HG02938 (cell line): Measurements from ENCODE around the gene BACE2.

Source experiments
- ATAC-seq: cut with Tn5 transposase; IDR thresholded peaks from one replicate; pipeline ENCODE4 v1.9.1; 2021; ENCODE audit warnings: mild to moderate bottlenecking, moderate library complexity; ENCODE audit not compliant: unreplicated experiment

Gene BACE2

GRCh38 chr21:41211060-41211805 is 43.3 kb downstream of the BACE2 start:
- no peak for ATAC-seq

- no peak for ATAC-seq
These were observed 45.1 kb downstream of the BACE2 start for GRCh38 chr21:41213021-41213420.

GRCh38 chr21:41215856-41216408 is 48.0 kb downstream of the BACE2 start:
- no peak for ATAC-seq

DNA sequence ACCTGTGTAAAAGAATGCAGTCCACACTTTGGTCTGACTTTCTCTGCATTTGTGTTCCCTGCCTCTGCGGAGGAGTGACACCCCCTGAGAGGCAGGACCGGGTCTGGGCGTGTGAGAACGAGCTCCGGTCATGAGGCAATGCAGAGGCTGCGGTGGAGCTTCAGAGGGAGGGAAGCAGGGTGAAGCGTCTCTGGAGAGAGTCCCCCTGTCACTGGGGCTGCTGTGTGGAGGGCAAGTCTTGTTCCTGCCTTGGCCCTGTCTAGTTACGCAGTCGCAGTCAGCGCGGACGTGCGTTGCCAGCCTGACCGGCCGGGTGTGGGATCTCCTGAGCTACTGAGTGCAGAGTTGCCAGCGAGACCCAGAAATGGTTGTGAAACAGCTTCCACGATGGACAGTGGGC is 48.5 kb downstream of the BACE2 start:
- no peak for ATAC-seq

DNA sequence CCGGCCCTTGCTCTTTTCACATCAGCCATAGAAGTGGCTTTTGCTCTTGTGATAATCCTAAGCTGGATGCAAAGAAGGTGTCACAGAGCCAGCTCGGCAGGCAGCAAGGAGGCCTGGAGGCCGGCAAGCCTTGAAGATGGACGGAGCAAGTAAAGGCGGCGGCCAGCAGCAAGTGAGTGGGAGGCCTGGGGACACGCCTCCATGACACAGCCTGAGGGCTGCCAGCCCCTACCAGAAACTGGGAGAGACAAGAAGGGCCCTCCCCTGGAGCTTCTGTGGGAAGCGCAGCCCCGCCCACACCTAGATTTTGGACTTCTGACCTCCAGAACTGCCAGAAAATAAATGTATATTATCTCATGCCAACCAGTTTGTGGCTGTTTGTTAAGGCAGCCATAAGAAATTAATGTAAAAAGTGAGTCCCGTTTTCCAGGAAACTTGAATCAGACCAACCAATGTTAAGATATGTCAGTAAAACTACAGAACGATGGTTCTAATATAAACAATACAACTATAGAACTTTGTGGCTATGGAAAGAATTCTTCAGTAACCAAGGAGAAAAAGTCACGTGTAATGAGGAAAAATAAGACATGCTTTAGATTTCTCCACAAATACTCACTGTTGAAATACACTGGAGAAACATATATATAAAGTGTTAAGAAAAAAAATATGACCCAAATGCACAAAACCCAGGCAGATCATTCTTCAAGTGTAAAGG is 49.9 kb downstream of the BACE2 start:
- ATAC-seq = no peak

GRCh38 chr21:41219498-41220207 is 51.7 kb downstream of the BACE2 start:
- no peak for ATAC-seq

- no peak for ATAC-seq
These were observed 52.3 kb downstream of the BACE2 start for GRCh38 chr21:41220208-41220733.

DNA sequence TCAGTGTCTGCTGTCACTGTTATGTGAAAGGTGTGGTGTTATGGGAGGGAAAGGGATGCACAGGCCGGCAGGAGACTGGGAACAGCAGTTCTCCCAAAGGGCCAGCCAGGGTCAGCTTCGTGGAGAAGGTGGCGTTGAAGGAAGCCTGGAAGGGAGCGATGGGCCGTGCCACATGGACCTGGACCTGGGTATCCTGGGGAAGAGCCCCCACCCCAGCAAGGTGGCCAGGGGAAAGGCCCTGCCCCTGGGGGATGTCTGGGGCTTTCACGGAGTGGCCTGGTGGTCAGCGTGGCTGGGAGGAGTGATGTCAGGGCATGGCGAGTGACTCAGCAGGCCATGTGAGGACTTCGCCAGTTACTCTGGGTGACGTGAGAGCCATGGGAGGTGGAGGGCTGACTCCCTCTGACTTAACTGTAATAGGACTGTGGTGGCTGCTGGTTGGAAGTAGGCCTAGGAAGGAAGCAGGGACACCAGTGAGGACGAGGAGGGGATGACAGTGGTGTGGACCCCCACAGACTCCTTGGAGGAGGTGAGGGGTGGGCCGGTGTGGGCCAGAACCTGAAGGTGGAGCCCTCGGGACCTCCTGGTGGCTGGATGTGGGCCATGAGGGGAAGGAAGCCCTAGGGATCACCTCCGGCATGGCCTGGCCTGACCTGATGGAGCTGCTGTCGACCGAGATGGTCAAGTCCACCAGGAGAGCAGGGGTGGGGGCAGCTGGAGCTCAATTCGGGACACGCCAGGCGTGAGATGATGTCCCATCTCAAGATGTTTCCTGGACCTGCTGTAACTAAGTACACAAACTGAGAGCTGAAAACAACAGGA is 54.5 kb downstream of the BACE2 start:
- ATAC-seq = no peak

DNA sequence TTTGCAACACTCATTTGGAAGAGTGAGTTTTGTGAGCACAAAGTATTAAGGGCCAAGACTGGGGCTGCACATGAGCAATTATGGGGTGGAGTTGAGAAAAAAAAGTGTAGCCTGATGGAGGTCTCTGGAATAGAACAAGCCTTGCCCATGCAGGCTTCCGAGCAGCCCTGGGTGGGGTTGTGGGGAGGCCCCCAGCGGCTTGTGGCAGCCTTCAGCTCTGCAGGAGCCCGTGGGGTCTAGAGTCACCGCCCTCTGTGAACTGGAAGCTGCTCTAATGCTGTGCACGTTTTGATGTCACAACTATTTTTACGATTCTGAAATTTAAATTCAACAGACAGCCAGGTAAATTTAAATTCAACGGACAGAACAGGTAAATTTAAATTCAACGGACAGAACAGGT is 58.9 kb downstream of the BACE2 start:
- no peak for ATAC-seq

DNA sequence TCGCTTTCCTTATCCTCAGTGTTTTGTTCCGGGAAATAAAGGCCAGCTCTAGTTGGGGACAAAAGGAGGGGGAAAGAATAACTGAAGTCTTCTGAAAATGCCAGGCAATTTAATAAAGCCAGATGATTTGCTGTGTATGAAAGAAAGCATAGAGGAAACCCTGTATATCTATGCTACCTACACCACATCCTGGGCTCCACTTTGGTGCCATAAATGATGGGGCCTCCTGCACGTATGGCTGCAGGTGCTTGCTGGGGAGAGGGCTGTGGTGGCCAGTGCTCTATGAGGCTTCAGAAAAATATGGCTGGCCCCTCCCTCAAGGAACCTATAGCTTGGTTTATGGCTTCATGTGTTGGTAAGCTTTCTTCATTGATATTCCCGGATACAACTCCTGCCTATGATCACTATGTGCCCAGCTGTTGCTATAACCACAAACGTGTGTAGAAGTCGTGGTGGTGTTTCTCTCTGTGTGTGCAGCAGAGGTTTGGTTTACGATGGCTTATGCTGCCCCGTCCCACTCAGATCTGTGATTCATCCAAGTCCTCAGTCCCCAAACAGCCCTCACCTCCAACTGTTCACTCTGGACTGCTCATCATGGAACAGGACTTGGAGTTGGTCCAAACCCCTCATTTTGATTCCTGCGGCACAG is 59.5 kb downstream of the BACE2 start:
- no peak for ATAC-seq

DNA sequence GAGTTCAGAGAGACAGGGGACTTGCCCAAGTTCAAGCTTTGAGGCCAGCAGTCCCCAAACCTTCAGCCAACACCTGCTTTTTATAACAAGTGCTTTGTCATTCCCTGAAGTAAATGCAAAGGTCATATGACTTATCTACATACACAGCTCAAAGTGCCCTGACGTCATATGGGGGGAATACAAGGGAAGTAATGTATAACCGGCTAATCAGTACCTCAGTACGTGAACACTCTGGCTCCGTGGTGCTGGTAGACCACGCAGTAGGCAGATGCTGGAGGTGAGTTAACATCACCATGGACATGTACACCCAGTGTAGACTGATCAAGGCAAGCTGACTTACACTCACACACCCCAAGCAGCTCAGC is 60.0 kb downstream of the BACE2 start:
- no peak for ATAC-seq

DNA sequence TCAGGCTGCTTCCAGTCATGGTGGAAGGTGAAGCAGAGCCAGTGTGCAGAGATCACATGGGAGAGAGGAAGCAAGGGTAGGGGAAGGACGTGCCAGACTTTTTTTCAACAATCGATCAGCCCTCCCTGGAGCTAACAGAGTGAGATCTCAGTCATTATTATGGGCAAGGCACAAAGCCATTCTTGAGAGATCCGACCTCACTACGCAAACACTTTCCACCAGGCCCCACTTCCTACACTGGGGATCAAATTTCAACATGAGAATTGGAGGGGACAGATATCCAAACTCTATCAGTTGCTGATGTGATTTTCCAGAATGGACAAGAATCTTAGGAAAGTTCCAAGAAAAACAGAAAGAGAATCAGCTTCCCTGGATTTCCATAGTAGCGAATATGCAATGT is 60.5 kb downstream of the BACE2 start:
- ATAC-seq = no peak

- ATAC-seq = no peak
These were observed 61.0 kb downstream of the BACE2 start for GRCh38 chr21:41228958-41229357.

GRCh38 chr21:41229509-41230248 is 61.7 kb downstream of the BACE2 start:
- ATAC-seq = no peak

DNA sequence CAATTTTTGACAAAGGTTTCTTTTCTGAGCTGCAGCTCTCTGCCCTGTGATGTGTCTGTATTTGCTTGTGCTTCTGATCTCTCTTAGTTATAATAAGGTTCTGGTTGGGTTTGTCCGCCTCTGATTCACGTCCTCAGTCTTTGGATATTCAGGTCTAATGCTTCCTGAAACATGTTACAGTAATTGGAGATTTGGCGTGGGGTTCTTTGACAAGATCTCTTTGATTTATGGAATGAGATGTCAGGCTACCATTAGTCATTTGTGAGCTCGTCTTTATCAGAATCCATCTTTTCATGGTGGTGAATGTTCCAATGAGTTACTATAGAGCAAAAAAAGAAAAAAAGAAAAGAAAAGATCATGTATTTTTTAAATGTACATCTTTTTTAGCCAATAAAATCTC is 62.5 kb downstream of the BACE2 start:
- ATAC-seq = no peak

DNA sequence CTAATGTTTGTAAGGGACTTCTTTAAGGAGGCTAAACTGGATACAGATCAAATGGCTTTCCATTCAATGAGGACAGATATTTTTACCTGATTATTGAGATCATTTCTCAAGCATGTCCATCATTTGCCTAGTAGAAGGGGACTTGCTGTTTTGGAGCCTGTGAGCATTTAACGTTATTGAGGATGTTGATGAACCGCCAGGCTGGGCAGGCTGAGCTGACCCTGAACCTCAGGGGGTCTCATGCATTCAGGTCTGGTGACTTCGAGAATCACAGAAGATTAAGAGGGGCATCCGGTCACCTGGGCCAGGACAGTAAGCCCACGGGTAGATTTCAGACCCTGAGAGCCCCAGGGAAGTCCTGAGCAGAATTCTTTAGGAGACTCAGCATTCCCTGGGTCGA is 63.1 kb downstream of the BACE2 start:
- ATAC-seq = no peak

- ATAC-seq = no peak
These were observed 64.1 kb downstream of the BACE2 start for GRCh38 chr21:41232013-41232412.

- no peak for ATAC-seq
These were observed 66.0 kb downstream of the BACE2 start for GRCh38 chr21:41233916-41234315.

DNA sequence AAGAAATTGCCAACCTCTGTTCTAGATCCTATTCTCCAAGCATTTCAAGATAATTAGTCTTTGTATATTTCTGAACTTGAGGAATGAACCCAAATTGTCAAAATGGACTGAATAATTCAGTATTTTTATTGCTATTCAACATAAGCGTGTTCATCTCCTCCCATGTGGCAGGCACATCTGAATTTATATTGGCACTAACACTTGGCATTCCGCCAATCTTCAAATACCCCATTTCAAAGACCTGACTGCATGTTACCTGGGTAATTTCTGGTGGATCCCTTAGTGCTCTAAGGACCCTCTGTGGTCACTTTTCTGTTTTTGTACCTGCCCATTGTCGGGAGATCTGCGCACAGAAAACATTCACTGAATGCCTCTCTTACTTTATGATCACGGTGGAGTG is 66.6 kb downstream of the BACE2 start:
- ATAC-seq = no peak
